Kidney epithelial cell (primary cell): Measurements from ENCODE around the gene SLC6A17. TPM values are rescaled to one million over a fixed set of nuclear protein-coding genes. Genes with fewer than 3 reads are reported as not detected.

Source experiments
- DNase-seq: peaks from one replicate; pipeline ENCODE4 v3.0.0-alpha.2; 2010; ENCODE audit warnings: low read depth
- H3K27me3 ChIP-seq: 2 replicates; pipeline ENCODE4 v1.6.0; 2011; ENCODE audit warnings: low read length; ENCODE audit not compliant: control insufficient read depth, insufficient read depth
- H3K36me3 ChIP-seq: 2 replicates; pipeline ENCODE4 v1.5.1; 2011; ENCODE audit warnings: low read length; ENCODE audit not compliant: control insufficient read depth, insufficient read depth
- H3K4me3 ChIP-seq: 2 replicates; pipeline ENCODE4 v1.5.1; 2011; ENCODE audit warnings: low read depth, mild to moderate bottlenecking, control low read depth, low read length
- total RNA-seq: library from RNA; depleted of rRNA; stranded (reverse); fragments of >200 nt; gene quantifications from 2 replicates; pipeline ENCODE4 v1.2.3, GENCODE V29; 2015
- TF ChIP-seq, protein P1 (sequence below): IDR thresholded peaks from 2 replicates; pipeline ENCODE4 v1.5.1; 2011; ENCODE audit warnings: mild to moderate bottlenecking, moderate library complexity, low read length, control low read depth, inconsistent platforms; ENCODE audit not compliant: insufficient read depth, poor library complexity, severe bottlenecking

The SLC6A17 gene
- total RNA-seq, 1 donor from 2014 or later = 0.42 TPM

DNA sequence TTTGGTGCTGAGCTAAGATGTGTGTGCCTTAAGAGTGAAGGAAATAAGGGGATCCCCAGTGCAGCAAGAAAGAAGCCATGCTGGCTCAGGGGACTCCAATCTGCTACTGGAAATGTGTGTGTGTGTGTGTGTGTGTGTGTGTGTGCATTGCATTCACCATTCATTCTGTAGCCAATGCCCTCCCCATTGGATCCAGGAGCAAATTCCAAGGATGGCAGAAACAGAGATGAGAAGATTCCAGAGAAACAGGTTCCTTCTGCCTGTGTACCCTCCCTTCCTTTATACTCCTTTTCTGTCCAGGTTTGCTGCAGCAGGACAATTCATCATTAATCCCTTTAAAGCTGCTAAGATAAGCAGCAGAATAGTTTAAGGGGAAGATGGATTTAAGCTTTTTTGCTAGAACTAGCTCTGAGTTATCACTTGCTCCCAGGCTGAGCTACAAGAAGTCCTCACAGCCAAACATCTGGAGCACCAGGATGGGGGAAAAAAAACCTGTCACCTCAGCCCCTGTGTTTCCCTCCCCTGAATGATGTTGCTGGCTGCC, 3.2 kb downstream of the SLC6A17 start:
- no peak for DNase-seq
- Histone ChIP-seq H3K36me3 (no peaks in the 10 kb centered on the region), H3K4me3 (no peak overlapping the region), H3K27me3 (peaks cover 44% of the 10 kb centered on the region)
- TF ChIP-seq, protein P1, sequence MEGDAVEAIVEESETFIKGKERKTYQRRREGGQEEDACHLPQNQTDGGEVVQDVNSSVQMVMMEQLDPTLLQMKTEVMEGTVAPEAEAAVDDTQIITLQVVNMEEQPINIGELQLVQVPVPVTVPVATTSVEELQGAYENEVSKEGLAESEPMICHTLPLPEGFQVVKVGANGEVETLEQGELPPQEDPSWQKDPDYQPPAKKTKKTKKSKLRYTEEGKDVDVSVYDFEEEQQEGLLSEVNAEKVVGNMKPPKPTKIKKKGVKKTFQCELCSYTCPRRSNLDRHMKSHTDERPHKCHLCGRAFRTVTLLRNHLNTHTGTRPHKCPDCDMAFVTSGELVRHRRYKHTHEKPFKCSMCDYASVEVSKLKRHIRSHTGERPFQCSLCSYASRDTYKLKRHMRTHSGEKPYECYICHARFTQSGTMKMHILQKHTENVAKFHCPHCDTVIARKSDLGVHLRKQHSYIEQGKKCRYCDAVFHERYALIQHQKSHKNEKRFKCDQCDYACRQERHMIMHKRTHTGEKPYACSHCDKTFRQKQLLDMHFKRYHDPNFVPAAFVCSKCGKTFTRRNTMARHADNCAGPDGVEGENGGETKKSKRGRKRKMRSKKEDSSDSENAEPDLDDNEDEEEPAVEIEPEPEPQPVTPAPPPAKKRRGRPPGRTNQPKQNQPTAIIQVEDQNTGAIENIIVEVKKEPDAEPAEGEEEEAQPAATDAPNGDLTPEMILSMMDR = no peak

DNA sequence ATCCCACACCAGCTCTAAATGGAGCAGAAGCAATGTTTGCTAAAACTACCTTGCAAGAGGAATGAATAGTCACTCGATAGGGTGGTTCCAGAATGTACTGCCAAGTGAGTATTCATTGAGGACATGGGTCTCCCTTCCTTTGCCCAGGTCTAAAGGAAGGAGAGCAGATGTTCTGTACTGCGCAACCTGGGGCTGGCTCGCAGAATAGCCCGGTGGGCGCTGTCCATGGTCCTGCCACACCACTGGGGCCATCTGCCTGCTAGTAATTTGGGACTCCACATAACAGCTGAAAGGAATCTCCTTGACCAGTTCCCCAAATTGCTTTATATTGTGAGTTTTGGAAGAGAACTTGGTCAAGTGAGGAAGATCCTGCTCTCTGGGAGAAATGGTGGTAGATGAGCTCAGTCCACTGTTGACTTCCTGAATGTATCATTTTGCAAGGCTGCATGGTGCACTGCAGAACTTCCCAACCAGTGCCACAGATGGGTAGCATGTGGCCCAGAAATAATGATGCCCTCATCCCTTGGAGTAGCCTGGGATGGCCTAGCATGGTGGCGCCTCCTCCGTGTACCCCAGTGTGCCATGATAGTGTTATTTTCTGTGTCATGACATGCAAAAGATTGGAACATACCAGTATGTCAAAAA, 5.7 kb downstream of the SLC6A17 start:
- TF ChIP-seq, protein P1 = no peak
- H3K4me3 ChIP-seq = no peak overlapping the region
- peaks cover 25% of the 10 kb centered on the region for H3K27me3 ChIP-seq
- DNase-seq = no peak
- no peaks in the 10 kb centered on the region for H3K36me3 ChIP-seq

DNA sequence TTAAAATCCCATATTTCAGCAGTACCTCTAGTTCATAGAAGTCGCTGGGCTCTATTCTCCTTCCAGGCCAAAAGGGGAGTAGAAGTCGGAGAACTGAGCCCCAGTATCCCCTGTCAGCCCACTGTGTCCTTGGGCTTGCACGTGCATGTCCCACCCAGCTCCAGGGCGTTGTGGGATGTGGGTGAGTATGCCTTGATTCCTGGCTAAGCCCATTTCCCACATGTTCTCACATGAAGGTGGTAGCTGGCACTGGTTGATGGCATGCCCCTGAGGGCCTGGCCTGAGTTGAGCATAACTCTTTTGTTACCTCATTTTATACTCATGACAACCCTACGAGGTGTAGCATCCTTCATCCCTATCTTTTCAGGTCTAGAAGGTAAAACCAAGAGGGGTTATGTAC, 8.0 kb downstream of the SLC6A17 start:
- no peak for DNase-seq
- H3K4me3 ChIP-seq = no peak overlapping the region
- H3K27me3 ChIP-seq = peaks cover 10% of the 10 kb centered on the region
- no peaks in the 10 kb centered on the region for H3K36me3 ChIP-seq
- TF ChIP-seq, protein P1 = no peak

DNA sequence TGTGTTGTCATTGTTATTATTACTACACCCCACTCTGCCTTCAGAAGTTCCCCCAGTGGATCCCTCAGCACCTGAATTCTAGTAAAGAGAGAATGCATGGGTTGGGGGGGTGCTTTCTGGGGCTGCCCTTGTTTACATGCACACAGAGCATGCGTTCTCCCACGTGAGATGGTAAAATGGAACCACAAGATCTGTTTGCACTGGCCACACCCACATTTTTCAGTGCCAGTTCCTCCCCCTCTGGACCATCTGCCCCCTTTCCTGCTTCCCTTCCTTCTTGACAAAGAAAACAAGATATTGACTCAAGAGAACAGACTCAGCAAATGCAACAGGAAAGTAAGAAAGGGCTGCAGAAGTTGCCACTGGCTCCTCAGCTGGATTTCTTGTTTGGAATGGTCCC, 8.9 kb downstream of the SLC6A17 start:
- no peak for DNase-seq
- TF ChIP-seq, protein P1 = no peak
- peaks cover 10% of the 10 kb centered on the region for H3K27me3 ChIP-seq
- no peaks in the 10 kb centered on the region for H3K36me3 ChIP-seq
- H3K4me3 ChIP-seq = no peak overlapping the region

DNA sequence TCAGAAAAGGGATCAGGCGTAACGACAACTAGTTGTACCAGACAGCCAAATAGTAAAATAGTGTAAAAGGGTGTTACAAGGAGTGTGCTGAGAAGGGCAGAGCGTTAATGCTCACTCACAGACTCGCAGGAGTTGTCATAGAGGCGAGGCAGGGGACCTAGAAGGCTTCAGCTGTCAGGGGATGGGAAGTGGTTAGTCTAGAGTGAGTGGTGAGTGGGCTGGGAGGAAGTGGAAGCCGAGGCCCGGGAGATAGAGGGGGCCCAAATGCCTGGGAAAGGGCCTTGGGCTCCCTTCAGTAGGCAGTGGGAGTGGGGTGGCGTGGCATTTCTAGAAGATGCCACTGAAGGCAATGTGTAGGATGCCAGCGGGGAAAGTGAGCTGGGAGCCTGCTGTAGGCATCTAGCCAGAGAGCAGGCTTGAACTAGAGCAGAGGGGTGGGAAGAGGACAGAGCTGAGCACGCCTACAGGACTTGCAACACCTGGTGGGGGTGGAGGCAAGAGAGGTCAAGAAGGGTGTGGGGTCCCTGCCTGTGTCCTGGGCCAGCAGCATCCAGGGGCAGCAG, 10.3 kb downstream of the SLC6A17 start:
- H3K4me3 ChIP-seq = no peak overlapping the region
- DNase-seq = no peak
- H3K27me3 ChIP-seq = no peaks in the 10 kb centered on the region
- no peaks in the 10 kb centered on the region for H3K36me3 ChIP-seq
- TF ChIP-seq, protein P1 = no peak
